ENCODE results near the gene RBPMS2.

RBPMS2 gene

GRCh38 chr15:64701482-64702184, 73.8 kb downstream of the RBPMS2 start:
- H3K4me1 ChIP-seq (ENCODE audit: control insufficient read depth, low read depth, low read length), result peaks cover 23% of the 10 kb centered on the region
- WGBS (ENCODE audit: extremely low coverage, insufficient coverage, low lambda C conversion rate), result no CpG with 5 or more reads among the region's 5 CpGs

GRCh38 chr15:64701051-64701450, 74.3 kb downstream of the RBPMS2 start:
- peaks cover 7% of the 10 kb centered on the region for H3K36me3 ChIP-seq (ENCODE audit: control insufficient read depth, insufficient read depth, low read length)
- peak overlapping the region; percentile 65 for H3K56ac ChIP-seq (ENCODE audit: low read length)
- H3K27ac ChIP-seq (ENCODE audit: low read depth, low read length), result peak overlapping the region; percentile 89
- no peak overlapping the region for H3K4me3 ChIP-seq (ENCODE audit: low read length)
- no peak overlapping the region for H2BK15ac ChIP-seq (replicated peaks; ENCODE audit: low read depth)
- H4K5ac ChIP-seq (ENCODE audit: low read length), result no peak overlapping the region
- no peak overlapping the region for H3K23ac ChIP-seq (ENCODE audit: low read length)
- no peak overlapping the region for H4K8ac ChIP-seq (ENCODE audit: low read depth, low read length)
- H3K27me3 ChIP-seq (ENCODE audit: insufficient read depth, low read length, poor library complexity), result no peaks in the 10 kb centered on the region
- H3K4me1 ChIP-seq (ENCODE audit: control insufficient read depth, low read depth, low read length), result peaks cover 27% of the 10 kb centered on the region
- H2AK5ac ChIP-seq (ENCODE audit: low read length), result no peak overlapping the region
- H3K9ac ChIP-seq (ENCODE audit: low read length), result peak overlapping the region; percentile 94
- H3K79me1 ChIP-seq (ENCODE audit: low read length), result peaks cover 13% of the 10 kb centered on the region
- no peak overlapping the region for H3K4ac ChIP-seq (ENCODE audit: low read depth, low read length)
- H3K4me2 ChIP-seq (ENCODE audit: low read length), result peak overlapping the region; percentile 7
- no peak overlapping the region for H3K18ac ChIP-seq (ENCODE audit: low read length)
- no CpG with 5 or more reads among the region's 3 CpGs for WGBS (ENCODE audit: extremely low coverage, insufficient coverage, low lambda C conversion rate)
- H3K79me2 ChIP-seq (ENCODE audit: control insufficient read depth, insufficient read depth, low read length), result peaks cover 51% of the 10 kb centered on the region
- DNase-seq, result no peak
- no peak overlapping the region for H2BK120ac ChIP-seq (ENCODE audit: low read depth, low read length)
- no peak overlapping the region for H2BK5ac ChIP-seq (ENCODE audit: low read length)

More at GRCh38 chr15:64701482-64702184, 73.8 kb downstream of the RBPMS2 start:
- H3K36me3 ChIP-seq (ENCODE audit: control insufficient read depth, insufficient read depth, low read length), result peaks cover 8% of the 10 kb centered on the region
- peaks cover 10% of the 10 kb centered on the region for H3K79me1 ChIP-seq (ENCODE audit: low read length)
- H3K23ac ChIP-seq (ENCODE audit: low read length), result no peak overlapping the region
- no peak overlapping the region for H2BK120ac ChIP-seq (ENCODE audit: low read depth, low read length)
- H4K8ac ChIP-seq (ENCODE audit: low read depth, low read length), result no peak overlapping the region
- H3K27me3 ChIP-seq (ENCODE audit: insufficient read depth, low read length, poor library complexity), result no peaks in the 10 kb centered on the region
- peak overlapping the region; percentile 94 for H3K56ac ChIP-seq (ENCODE audit: low read length)
- H3K79me2 ChIP-seq (ENCODE audit: control insufficient read depth, insufficient read depth, low read length), result peaks cover 47% of the 10 kb centered on the region
- peak overlapping the region; percentile 88 for H3K4me2 ChIP-seq (ENCODE audit: low read length)
- H3K27ac ChIP-seq (ENCODE audit: low read depth, low read length), result peak overlapping the region; percentile 89
- no peak for DNase-seq
- peak overlapping the region; percentile 71 for H2BK5ac ChIP-seq (ENCODE audit: low read length)
- H3K4me3 ChIP-seq (ENCODE audit: low read length), result peak overlapping the region; percentile 69
- peak overlapping the region; percentile 94 for H3K9ac ChIP-seq (ENCODE audit: low read length)
- H4K5ac ChIP-seq (ENCODE audit: low read length), result no peak overlapping the region
- peak overlapping the region; percentile 72 for H2AK5ac ChIP-seq (ENCODE audit: low read length)
- peak overlapping the region; percentile 44 for H3K18ac ChIP-seq (ENCODE audit: low read length)
- H3K4ac ChIP-seq (ENCODE audit: low read depth, low read length), result no peak overlapping the region
- no peak overlapping the region for H2BK15ac ChIP-seq (replicated peaks; ENCODE audit: low read depth)

- H3K18ac ChIP-seq (ENCODE audit: low read length), result peak overlapping the region; percentile 3
- no peak overlapping the region for H2BK120ac ChIP-seq (ENCODE audit: low read depth, low read length)
- peak overlapping the region; percentile 94 for H3K9ac ChIP-seq (ENCODE audit: low read length)
- peak overlapping the region; percentile 74 for H3K4me2 ChIP-seq (ENCODE audit: low read length)
- H2AK5ac ChIP-seq (ENCODE audit: low read length), result peak overlapping the region; percentile 12
- H3K56ac ChIP-seq (ENCODE audit: low read length), result peak overlapping the region; percentile 86
- H2BK5ac ChIP-seq (ENCODE audit: low read length), result peak overlapping the region; percentile 54
- H3K79me2 ChIP-seq (ENCODE audit: control insufficient read depth, insufficient read depth, low read length), result peaks cover 61% of the 10 kb centered on the region
- H3K4me3 ChIP-seq (ENCODE audit: low read length), result no peak overlapping the region
- peak; percentile 94 for DNase-seq
- no CpG with 5 or more reads among the region's 7 CpGs for WGBS (ENCODE audit: extremely low coverage, insufficient coverage, low lambda C conversion rate)
- peaks cover 8% of the 10 kb centered on the region for H3K36me3 ChIP-seq (ENCODE audit: control insufficient read depth, insufficient read depth, low read length)
- no peak overlapping the region for H2BK15ac ChIP-seq (replicated peaks; ENCODE audit: low read depth)
- no peaks in the 10 kb centered on the region for H3K27me3 ChIP-seq (ENCODE audit: insufficient read depth, low read length, poor library complexity)
- peak overlapping the region; percentile 89 for H3K27ac ChIP-seq (ENCODE audit: low read depth, low read length)
- no peak overlapping the region for H3K23ac ChIP-seq (ENCODE audit: low read length)
- H4K5ac ChIP-seq (ENCODE audit: low read length), result no peak overlapping the region
- peaks cover 27% of the 10 kb centered on the region for H3K4me1 ChIP-seq (ENCODE audit: control insufficient read depth, low read depth, low read length)
- H4K8ac ChIP-seq (ENCODE audit: low read depth, low read length), result no peak overlapping the region
- peaks cover 15% of the 10 kb centered on the region for H3K79me1 ChIP-seq (ENCODE audit: low read length)
- H3K4ac ChIP-seq (ENCODE audit: low read depth, low read length), result no peak overlapping the region
Measured at GRCh38 chr15:64699751-64700388, 75.5 kb downstream of the RBPMS2 start.

GRCh38 chr15:64698823-64699222, 76.6 kb downstream of the RBPMS2 start:
- Histone ChIP-seq H3K56ac (ENCODE audit: low read length) (no peak overlapping the region), H4K8ac (ENCODE audit: low read depth, low read length) (no peak overlapping the region), H3K27me3 (ENCODE audit: insufficient read depth, low read length, poor library complexity) (no peaks in the 10 kb centered on the region), H2AK5ac (ENCODE audit: low read length) (peak overlapping the region; percentile 16), H3K4me3 (ENCODE audit: low read length) (no peak overlapping the region), H2BK15ac (replicated peaks; ENCODE audit: low read depth) (no peak overlapping the region), H3K36me3 (ENCODE audit: control insufficient read depth, insufficient read depth, low read length) (peaks cover 6% of the 10 kb centered on the region), H4K5ac (ENCODE audit: low read length) (no peak overlapping the region), H3K4ac (ENCODE audit: low read depth, low read length) (no peak overlapping the region), H3K4me1 (ENCODE audit: control insufficient read depth, low read depth, low read length) (peaks cover 27% of the 10 kb centered on the region), H2BK5ac (ENCODE audit: low read length) (no peak overlapping the region), H3K79me2 (ENCODE audit: control insufficient read depth, insufficient read depth, low read length) (peaks cover 63% of the 10 kb centered on the region), H3K27ac (ENCODE audit: low read depth, low read length) (no peak overlapping the region), H2BK120ac (ENCODE audit: low read depth, low read length) (no peak overlapping the region), H3K23ac (ENCODE audit: low read length) (no peak overlapping the region), H3K79me1 (ENCODE audit: low read length) (peaks cover 15% of the 10 kb centered on the region), H3K18ac (ENCODE audit: low read length) (no peak overlapping the region), H3K4me2 (ENCODE audit: low read length) (no peak overlapping the region), H3K9ac (ENCODE audit: low read length) (peak overlapping the region; percentile 10)
- DNase-seq, result no peak

GRCh38 chr15:64697911-64698369, 77.4 kb downstream of the RBPMS2 start:
- Histone ChIP-seq H3K27ac (ENCODE audit: low read depth, low read length) (no peak overlapping the region), H3K4me1 (ENCODE audit: control insufficient read depth, low read depth, low read length) (peaks cover 24% of the 10 kb centered on the region)
- WGBS (ENCODE audit: extremely low coverage, insufficient coverage, low lambda C conversion rate), result no CpG with 5 or more reads among the region's 3 CpGs

More at GRCh38 chr15:64697911-64698369, 77.4 kb downstream of the RBPMS2 start:
- Histone ChIP-seq H3K23ac (ENCODE audit: low read length) (no peak overlapping the region), H2BK5ac (ENCODE audit: low read length) (no peak overlapping the region), H3K36me3 (ENCODE audit: control insufficient read depth, insufficient read depth, low read length) (peaks cover 5% of the 10 kb centered on the region), H3K56ac (ENCODE audit: low read length) (no peak overlapping the region), H2AK5ac (ENCODE audit: low read length) (no peak overlapping the region), H4K8ac (ENCODE audit: low read depth, low read length) (no peak overlapping the region), H3K9ac (ENCODE audit: low read length) (no peak overlapping the region), H3K4ac (ENCODE audit: low read depth, low read length) (no peak overlapping the region), H3K18ac (ENCODE audit: low read length) (no peak overlapping the region), H3K4me2 (ENCODE audit: low read length) (no peak overlapping the region), H2BK15ac (replicated peaks; ENCODE audit: low read depth) (no peak overlapping the region), H2BK120ac (ENCODE audit: low read depth, low read length) (no peak overlapping the region), H3K4me3 (ENCODE audit: low read length) (no peak overlapping the region), H3K79me1 (ENCODE audit: low read length) (peaks cover 19% of the 10 kb centered on the region), H4K5ac (ENCODE audit: low read length) (no peak overlapping the region), H3K79me2 (ENCODE audit: control insufficient read depth, insufficient read depth, low read length) (peaks cover 67% of the 10 kb centered on the region), H3K27me3 (ENCODE audit: insufficient read depth, low read length, poor library complexity) (no peaks in the 10 kb centered on the region)
- DNase-seq, result no peak
